ENCODE data around the gene OMD.
"Not testable (repeated sequence)": the region's sequence is repeated elsewhere in the genome, so short reads cannot be mapped to it uniquely, and the experiment has no call there.

Gene OMD

GRCh38 chr9:92411157-92411556, 13.1 kb downstream of the OMD start:
- not testable (repeated sequence) for DNase-seq

- no peak for DNase-seq
Observed at GRCh38 chr9:92408747-92409478, 15.4 kb downstream of the OMD start.

- DNase-seq, result no peak
Observed at GRCh38 chr9:92407818-92408217, 16.5 kb downstream of the OMD start.

GRCh38 chr9:92406477-92406876, 17.8 kb downstream of the OMD start:
- no peak for DNase-seq

GRCh38 chr9:92405818-92406217, 18.5 kb downstream of the OMD start:
- no peak for DNase-seq

GRCh38 chr9:92404042-92404836, 20.0 kb downstream of the OMD start, which contains the start of gene OGN:
TSS of gene OGN (minus strand) at chr9:92404578. CDS start at chr9:92403407, 1,171 bp downstream.
- no peak for DNase-seq

- DNase-seq, result no peak
Observed at GRCh38 chr9:92402826-92403745, 21.2 kb downstream of the OMD start.

GRCh38 chr9:92402360-92402759, 21.9 kb downstream of the OMD start:
- no peak for DNase-seq

- no peak for DNase-seq
Observed at GRCh38 chr9:92397853-92398252, 26.4 kb downstream of the OMD start.

- no peak for DNase-seq
Observed at GRCh38 chr9:92395617-92396016, 28.7 kb downstream of the OMD start.

GRCh38 chr9:92393686-92394085, 30.6 kb downstream of the OMD start:
- DNase-seq, result no peak

- DNase-seq, result no peak
Observed at GRCh38 chr9:92392690-92393089, 31.6 kb downstream of the OMD start.

- no peak for DNase-seq
Observed at GRCh38 chr9:92385953-92386352, 38.3 kb downstream of the OMD start.

GRCh38 chr9:92385477-92385876, 38.8 kb downstream of the OMD start:
- no peak for DNase-seq

GRCh38 chr9:92385001-92385400, 39.3 kb downstream of the OMD start:
- no peak for DNase-seq

- no peak for DNase-seq
Observed at GRCh38 chr9:92384375-92384774, 39.9 kb downstream of the OMD start.

- no peak for DNase-seq
Observed at GRCh38 chr9:92381775-92382174, 42.5 kb downstream of the OMD start.

GRCh38 chr9:92380603-92381002, 43.7 kb downstream of the OMD start:
- DNase-seq, result no peak

GRCh38 chr9:92378865-92379560, 45.3 kb downstream of the OMD start:
- no peak for DNase-seq

GRCh38 chr9:92377876-92378275, 46.4 kb downstream of the OMD start:
- no peak for DNase-seq

- DNase-seq, result no peak
Observed at GRCh38 chr9:92373167-92373566, 51.1 kb downstream of the OMD start.

GRCh38 chr9:92369075-92369474, 55.2 kb downstream of the OMD start:
- no peak for DNase-seq

All from NCI-H524 treated with DMSO at 0.1 percent for 48 hours (cell line).